ENCODE measurements around the gene SOD3.
A peak's percentile ranks its signal among the peaks of the same experiment; 100 is the strongest.

SOD3 gene

GRCh38 chr4:24780936-24781495, 14.4 kb upstream of the SOD3 start:
- no peaks in the 10 kb centered on the region for H3K36me3 ChIP-seq (ENCODE audit: control insufficient read depth, insufficient read depth, low read length)
- no peak overlapping the region for H3K27ac ChIP-seq (ENCODE audit: low read depth, low read length)
- no peaks in the 10 kb centered on the region for H3K27me3 ChIP-seq (ENCODE audit: control insufficient read depth, insufficient read depth, low read length)
- H3K4me1 ChIP-seq (ENCODE audit: control insufficient read depth, insufficient read depth, low read length), result peaks cover 14% of the 10 kb centered on the region
- no peak overlapping the region for H3K9ac ChIP-seq (ENCODE audit: low read length)
- no peak overlapping the region for H3K4me3 ChIP-seq (ENCODE audit: low read length)

- no peak overlapping the region for H3K9ac ChIP-seq (ENCODE audit: low read length)
- H3K27ac ChIP-seq (ENCODE audit: low read depth, low read length), result peak overlapping the region; percentile 62
- no peaks in the 10 kb centered on the region for H3K36me3 ChIP-seq (ENCODE audit: control insufficient read depth, insufficient read depth, low read length)
- peak overlapping the region; percentile 1 for H3K4me3 ChIP-seq (ENCODE audit: low read length)
- peaks cover 14% of the 10 kb centered on the region for H3K4me1 ChIP-seq (ENCODE audit: control insufficient read depth, insufficient read depth, low read length)
- H3K27me3 ChIP-seq (ENCODE audit: control insufficient read depth, insufficient read depth, low read length), result no peaks in the 10 kb centered on the region
Observed at GRCh38 chr4:24781999-24782745, 13.2 kb upstream of the SOD3 start.

- Histone ChIP-seq H3K27me3 (ENCODE audit: control insufficient read depth, insufficient read depth, low read length) (no peaks in the 10 kb centered on the region), H3K36me3 (ENCODE audit: control insufficient read depth, insufficient read depth, low read length) (no peaks in the 10 kb centered on the region), H3K4me3 (ENCODE audit: low read length) (no peak overlapping the region), H3K27ac (ENCODE audit: low read depth, low read length) (no peak overlapping the region), H3K9ac (ENCODE audit: low read length) (no peak overlapping the region), H3K4me1 (ENCODE audit: control insufficient read depth, insufficient read depth, low read length) (peaks cover 14% of the 10 kb centered on the region)
Observed at GRCh38 chr4:24783506-24783905, 11.9 kb upstream of the SOD3 start.

GRCh38 chr4:24791043-24791442, 4.3 kb upstream of the SOD3 start:
- Histone ChIP-seq H3K4me1 (ENCODE audit: control insufficient read depth, insufficient read depth, low read length) (peaks cover 11% of the 10 kb centered on the region), H3K36me3 (ENCODE audit: control insufficient read depth, insufficient read depth, low read length) (no peaks in the 10 kb centered on the region), H3K27me3 (ENCODE audit: control insufficient read depth, insufficient read depth, low read length) (no peaks in the 10 kb centered on the region), H3K9ac (ENCODE audit: low read length) (no peak overlapping the region), H3K4me3 (ENCODE audit: low read length) (no peak overlapping the region), H3K27ac (ENCODE audit: low read depth, low read length) (no peak overlapping the region)

- H3K4me3 ChIP-seq (ENCODE audit: low read length), result no peak overlapping the region
- H3K4me1 ChIP-seq (ENCODE audit: control insufficient read depth, insufficient read depth, low read length), result peaks cover 18% of the 10 kb centered on the region
- no peak overlapping the region for H3K27ac ChIP-seq (ENCODE audit: low read depth, low read length)
- no peak overlapping the region for H3K9ac ChIP-seq (ENCODE audit: low read length)
- H3K27me3 ChIP-seq (ENCODE audit: control insufficient read depth, insufficient read depth, low read length), result no peaks in the 10 kb centered on the region
- no peaks in the 10 kb centered on the region for H3K36me3 ChIP-seq (ENCODE audit: control insufficient read depth, insufficient read depth, low read length)
Observed at GRCh38 chr4:24792552-24792951, 2.8 kb upstream of the SOD3 start.

- Histone ChIP-seq H3K27me3 (ENCODE audit: control insufficient read depth, insufficient read depth, low read length) (no peaks in the 10 kb centered on the region), H3K36me3 (ENCODE audit: control insufficient read depth, insufficient read depth, low read length) (no peaks in the 10 kb centered on the region), H3K9ac (ENCODE audit: low read length) (no peak overlapping the region), H3K27ac (ENCODE audit: low read depth, low read length) (peak overlapping the region; percentile 93), H3K4me1 (ENCODE audit: control insufficient read depth, insufficient read depth, low read length) (peaks cover 18% of the 10 kb centered on the region), H3K4me3 (ENCODE audit: low read length) (no peak overlapping the region)
Observed at GRCh38 chr4:24793219-24794005, 2.0 kb upstream of the SOD3 start.

- Histone ChIP-seq H3K9ac (ENCODE audit: low read length) (no peak overlapping the region), H3K4me3 (ENCODE audit: low read length) (peak overlapping the region; percentile 44), H3K27me3 (ENCODE audit: control insufficient read depth, insufficient read depth, low read length) (no peaks in the 10 kb centered on the region), H3K4me1 (ENCODE audit: control insufficient read depth, insufficient read depth, low read length) (peaks cover 18% of the 10 kb centered on the region), H3K36me3 (ENCODE audit: control insufficient read depth, insufficient read depth, low read length) (no peaks in the 10 kb centered on the region), H3K27ac (ENCODE audit: low read depth, low read length) (peak overlapping the region; percentile 93)
Observed at GRCh38 chr4:24794051-24794450, 1.3 kb upstream of the SOD3 start.

GRCh38 chr4:24794480-24794879, 893 bp upstream of the SOD3 start:
- no peaks in the 10 kb centered on the region for H3K36me3 ChIP-seq (ENCODE audit: control insufficient read depth, insufficient read depth, low read length)
- no peak overlapping the region for H3K9ac ChIP-seq (ENCODE audit: low read length)
- no peaks in the 10 kb centered on the region for H3K27me3 ChIP-seq (ENCODE audit: control insufficient read depth, insufficient read depth, low read length)
- H3K4me3 ChIP-seq (ENCODE audit: low read length), result peak overlapping the region; percentile 44
- peaks cover 18% of the 10 kb centered on the region for H3K4me1 ChIP-seq (ENCODE audit: control insufficient read depth, insufficient read depth, low read length)
- H3K27ac ChIP-seq (ENCODE audit: low read depth, low read length), result peak overlapping the region; percentile 93

- peak overlapping the region; percentile 32 for H3K9ac ChIP-seq (ENCODE audit: low read length)
- H3K4me3 ChIP-seq (ENCODE audit: low read length), result peak overlapping the region; percentile 44
- no peaks in the 10 kb centered on the region for H3K27me3 ChIP-seq (ENCODE audit: control insufficient read depth, insufficient read depth, low read length)
- no peaks in the 10 kb centered on the region for H3K36me3 ChIP-seq (ENCODE audit: control insufficient read depth, insufficient read depth, low read length)
- H3K4me1 ChIP-seq (ENCODE audit: control insufficient read depth, insufficient read depth, low read length), result peaks cover 18% of the 10 kb centered on the region
- H3K27ac ChIP-seq (ENCODE audit: low read depth, low read length), result peak overlapping the region; percentile 93
Observed at GRCh38 chr4:24795666-24796381, 451 bp downstream of the SOD3 start.

- Histone ChIP-seq H3K27me3 (ENCODE audit: control insufficient read depth, insufficient read depth, low read length) (no peaks in the 10 kb centered on the region), H3K4me3 (ENCODE audit: low read length) (no peak overlapping the region), H3K4me1 (ENCODE audit: control insufficient read depth, insufficient read depth, low read length) (peaks cover 22% of the 10 kb centered on the region), H3K36me3 (ENCODE audit: control insufficient read depth, insufficient read depth, low read length) (no peaks in the 10 kb centered on the region), H3K9ac (ENCODE audit: low read length) (no peak overlapping the region), H3K27ac (ENCODE audit: low read depth, low read length) (peak overlapping the region; percentile 58)
Observed at GRCh38 chr4:24796620-24797019, 1.2 kb downstream of the SOD3 start.

- H3K27ac ChIP-seq (ENCODE audit: low read depth, low read length), result no peak overlapping the region
- H3K9ac ChIP-seq (ENCODE audit: low read length), result no peak overlapping the region
- no peaks in the 10 kb centered on the region for H3K36me3 ChIP-seq (ENCODE audit: control insufficient read depth, insufficient read depth, low read length)
- H3K4me1 ChIP-seq (ENCODE audit: control insufficient read depth, insufficient read depth, low read length), result peaks cover 22% of the 10 kb centered on the region
- H3K27me3 ChIP-seq (ENCODE audit: control insufficient read depth, insufficient read depth, low read length), result no peaks in the 10 kb centered on the region
- H3K4me3 ChIP-seq (ENCODE audit: low read length), result no peak overlapping the region
Observed at GRCh38 chr4:24798036-24798610, 2.8 kb downstream of the SOD3 start.

- peaks cover 20% of the 10 kb centered on the region for H3K4me1 ChIP-seq (ENCODE audit: control insufficient read depth, insufficient read depth, low read length)
Observed at GRCh38 chr4:24799196-24799543, 3.8 kb downstream of the SOD3 start.

More at GRCh38 chr4:24799196-24799543, 3.8 kb downstream of the SOD3 start:
- Histone ChIP-seq H3K27me3 (ENCODE audit: control insufficient read depth, insufficient read depth, low read length) (no peaks in the 10 kb centered on the region), H3K27ac (ENCODE audit: low read depth, low read length) (no peak overlapping the region), H3K4me3 (ENCODE audit: low read length) (no peak overlapping the region), H3K9ac (ENCODE audit: low read length) (no peak overlapping the region), H3K36me3 (ENCODE audit: control insufficient read depth, insufficient read depth, low read length) (no peaks in the 10 kb centered on the region)
